ENCODE data around the gene FRMD7.
"Not testable (repeated sequence)": the region's sequence is repeated elsewhere in the genome, so short reads cannot be mapped to it uniquely, and the experiment has no call there.

FRMD7 gene, protein sequence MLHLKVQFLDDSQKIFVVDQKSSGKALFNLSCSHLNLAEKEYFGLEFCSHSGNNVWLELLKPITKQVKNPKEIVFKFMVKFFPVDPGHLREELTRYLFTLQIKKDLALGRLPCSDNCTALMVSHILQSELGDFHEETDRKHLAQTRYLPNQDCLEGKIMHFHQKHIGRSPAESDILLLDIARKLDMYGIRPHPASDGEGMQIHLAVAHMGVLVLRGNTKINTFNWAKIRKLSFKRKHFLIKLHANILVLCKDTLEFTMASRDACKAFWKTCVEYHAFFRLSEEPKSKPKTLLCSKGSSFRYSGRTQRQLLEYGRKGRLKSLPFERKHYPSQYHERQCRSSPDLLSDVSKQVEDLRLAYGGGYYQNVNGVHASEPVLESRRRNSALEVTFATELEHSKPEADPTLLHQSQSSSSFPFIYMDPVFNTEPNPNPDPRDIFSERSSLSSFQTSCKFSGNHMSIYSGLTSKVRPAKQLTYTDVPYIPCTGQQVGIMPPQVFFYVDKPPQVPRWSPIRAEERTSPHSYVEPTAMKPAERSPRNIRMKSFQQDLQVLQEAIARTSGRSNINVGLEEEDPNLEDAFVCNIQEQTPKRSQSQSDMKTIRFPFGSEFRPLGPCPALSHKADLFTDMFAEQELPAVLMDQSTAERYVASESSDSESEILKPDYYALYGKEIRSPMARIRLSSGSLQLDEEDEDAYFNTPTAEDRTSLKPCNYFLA

DNA sequence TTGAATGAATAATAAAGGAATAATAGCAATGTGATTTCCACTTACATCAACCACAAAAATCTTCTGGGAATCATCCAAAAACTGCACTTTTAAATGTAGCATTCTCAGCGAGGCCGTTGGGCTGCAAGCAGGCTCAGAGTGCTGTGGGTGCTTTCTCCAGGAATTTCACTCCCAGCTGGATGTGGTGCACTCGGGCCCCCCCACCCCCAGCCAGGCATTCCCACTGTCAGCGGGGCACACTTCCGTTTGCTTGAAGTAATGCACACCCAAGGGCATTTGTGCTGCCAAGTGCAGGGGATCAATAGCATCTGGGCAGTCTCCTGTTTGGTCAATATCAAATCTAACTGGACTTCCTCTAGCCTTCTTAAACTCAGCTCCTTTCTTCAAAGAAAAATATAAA is at the start of gene FRMD7:
FRMD7 (minus strand) TSS at position 278 of the 400 bp plus-strand sequence; CDS start at position 102, 176 bp downstream.
- no peak for DNase-seq

DNA sequence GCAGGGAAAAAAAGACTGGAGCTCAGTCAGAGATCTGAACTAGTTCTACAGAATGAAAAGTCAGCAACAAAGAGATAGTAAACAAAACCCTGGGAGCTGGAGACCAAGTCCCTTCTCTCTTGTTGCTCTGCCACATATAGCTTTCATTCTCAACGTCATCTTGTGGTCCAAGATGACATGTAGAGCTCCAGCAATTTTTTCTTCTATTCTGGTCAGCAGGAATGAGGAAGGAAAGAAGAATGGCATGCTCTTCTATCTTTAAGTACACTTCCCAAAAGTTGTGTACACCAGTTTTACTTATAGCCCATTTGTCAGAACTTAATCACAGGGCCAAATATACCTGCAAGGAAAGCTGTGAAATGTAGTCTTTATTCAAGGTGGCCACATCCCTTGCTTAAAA is 45.8 kb upstream of the FRMD7 start:
- DNase-seq: no peak

DNA sequence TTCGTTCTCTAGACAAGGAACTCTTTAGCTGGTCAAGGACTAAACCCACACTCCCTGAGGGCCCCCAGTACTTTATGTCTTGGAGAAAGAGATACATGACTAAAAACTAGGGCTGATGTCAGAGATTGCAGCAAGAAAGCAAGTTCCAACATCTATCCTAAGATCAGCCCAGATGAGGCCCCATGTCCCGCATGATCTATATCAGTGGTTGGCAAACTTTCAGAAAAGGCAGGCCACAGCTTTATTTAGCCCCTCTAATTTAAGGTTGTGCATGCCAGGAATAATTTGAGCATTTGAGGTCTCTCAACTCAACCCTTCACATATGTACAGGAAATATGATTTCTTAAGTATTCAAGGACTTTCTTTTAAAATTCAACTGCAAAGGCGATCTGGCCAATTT is 44.1 kb upstream of the FRMD7 start:
- DNase-seq: no peak

DNA sequence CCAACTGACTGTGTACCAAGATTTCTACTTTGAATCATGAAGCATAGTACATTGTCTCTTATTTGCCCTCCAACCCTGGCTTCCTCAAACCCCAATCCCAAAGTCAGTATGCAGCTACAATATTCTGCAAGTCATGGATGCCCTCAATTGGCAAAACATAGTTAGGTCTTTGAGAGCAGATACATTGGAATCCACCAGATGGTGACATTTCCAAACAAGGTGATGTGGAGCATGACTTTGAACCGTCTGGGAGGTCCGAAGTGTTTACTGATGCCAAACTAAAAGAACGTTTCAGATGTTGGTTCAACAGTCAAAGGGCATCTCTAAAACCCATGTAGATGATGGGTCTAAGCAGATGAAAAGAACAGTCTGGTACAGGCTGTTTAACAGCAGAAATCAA is 43.7 kb upstream of the FRMD7 start:
- no peak for DNase-seq

DNA sequence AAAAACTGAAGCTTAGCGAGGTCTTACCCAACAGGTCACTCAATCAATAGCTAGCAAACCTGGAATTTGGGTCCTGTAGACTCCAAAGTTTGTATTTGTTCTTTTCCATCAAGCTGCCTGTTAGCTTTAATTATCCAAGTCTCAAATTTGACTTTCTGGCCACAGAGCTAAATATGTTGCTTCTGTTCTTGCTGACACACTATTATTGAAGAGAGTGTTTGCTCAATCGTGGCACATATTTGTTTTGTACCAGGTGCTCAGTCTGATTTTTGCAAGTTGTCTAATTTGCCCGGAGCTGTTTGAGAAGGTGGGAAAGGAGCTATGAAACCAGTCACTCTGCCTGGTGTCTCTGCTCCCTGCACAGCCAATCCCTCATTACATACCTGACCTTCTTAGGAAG is 41.7 kb upstream of the FRMD7 start:
- DNase-seq: no peak

DNA sequence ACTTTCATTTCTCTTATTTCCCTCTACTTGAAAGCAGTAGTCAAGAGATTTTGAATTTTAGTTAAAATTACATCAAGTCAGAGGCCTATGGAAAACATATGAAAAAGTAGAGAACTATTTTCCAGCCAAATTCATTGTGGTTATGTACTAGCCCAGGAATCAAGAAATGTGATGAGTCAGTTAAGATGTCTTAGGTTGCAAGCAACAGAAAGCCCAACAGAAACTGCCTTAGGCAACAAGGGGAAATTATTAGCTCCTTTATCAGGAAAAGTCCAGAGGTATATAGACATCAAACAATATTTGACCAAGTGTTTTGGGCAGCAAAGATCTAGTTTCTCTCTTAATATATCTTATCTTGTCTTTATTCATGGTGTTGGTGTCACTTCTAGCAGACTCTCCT is 37.8 kb upstream of the FRMD7 start:
- DNase-seq: no peak

DNA sequence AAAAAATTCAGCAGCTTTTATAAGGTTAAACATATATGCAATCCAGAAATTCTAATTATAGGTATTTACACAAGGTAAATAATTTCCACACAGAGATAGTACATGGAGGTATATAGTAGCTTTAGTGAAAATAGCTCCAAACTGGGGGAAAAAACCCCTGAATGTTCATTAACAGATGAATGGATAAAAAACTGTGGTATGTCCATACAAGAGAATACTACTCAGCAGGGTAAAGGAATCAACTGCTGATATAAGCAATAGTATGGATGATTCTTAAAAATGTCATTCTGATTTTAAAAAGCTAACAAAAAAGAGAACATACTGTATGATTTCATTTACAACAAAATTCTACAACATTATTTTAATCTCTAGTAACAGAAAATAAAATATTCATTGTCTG is 37.2 kb upstream of the FRMD7 start:
- no peak for DNase-seq

DNA sequence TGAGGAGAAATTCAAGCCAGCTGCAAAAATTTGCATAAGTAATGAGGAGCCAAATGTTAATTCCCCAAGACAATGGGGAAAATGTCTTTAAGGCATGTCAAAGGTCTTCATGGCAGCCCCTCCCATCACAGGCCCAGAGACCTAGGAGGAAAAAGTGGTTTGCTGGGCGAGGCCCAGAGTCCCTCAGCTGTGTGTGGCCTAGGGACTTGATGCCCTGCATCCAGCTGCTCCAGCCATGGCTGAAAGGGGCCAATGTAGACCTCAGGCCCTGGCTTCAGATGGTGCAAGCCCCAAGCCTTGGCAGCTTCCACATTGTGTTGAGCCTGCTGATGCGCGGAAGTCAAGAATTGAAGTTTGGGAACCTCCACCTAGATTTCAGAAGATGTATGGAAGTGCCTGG is 35.3 kb upstream of the FRMD7 start:
- DNase-seq: not testable (repeated sequence)

DNA sequence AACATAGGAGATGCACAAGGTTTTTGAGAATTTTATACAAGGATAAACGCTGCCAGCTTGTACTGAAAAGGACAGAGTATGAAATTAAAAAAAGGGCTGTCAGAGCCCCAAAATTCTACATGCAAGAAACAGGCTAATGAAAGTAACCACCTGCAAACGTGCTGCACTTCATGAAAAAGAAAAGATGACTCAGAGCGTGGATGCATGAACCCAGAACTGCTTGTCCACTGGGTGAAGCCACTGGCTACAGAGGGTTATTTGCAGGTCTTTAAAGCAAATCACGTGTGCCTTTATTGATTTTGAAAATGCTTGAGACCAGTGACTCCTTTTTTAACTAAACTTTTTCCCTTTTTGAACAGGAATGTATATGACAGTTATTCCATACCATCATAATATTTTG is 25.3 kb upstream of the FRMD7 start:
- DNase-seq: no peak

DNA sequence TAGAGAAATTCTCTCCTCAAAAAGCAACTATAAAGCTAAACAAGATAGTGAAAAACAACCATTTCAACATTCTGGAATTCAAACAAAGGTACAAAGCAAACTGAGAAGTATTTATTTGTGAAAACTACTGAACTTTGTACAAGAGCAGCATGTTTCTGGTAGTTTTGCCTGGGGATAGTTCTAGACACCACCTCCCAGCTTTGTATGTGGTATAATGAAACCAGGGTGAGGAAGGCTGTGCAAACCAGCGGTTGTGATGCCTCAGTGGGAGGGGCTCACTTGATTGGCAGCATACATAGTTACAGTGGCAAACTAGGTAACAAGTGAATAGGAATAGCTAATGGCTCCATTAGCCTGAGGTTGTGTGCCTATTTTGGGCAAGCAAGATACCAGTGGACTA is 18.6 kb upstream of the FRMD7 start:
- DNase-seq: no peak

DNA sequence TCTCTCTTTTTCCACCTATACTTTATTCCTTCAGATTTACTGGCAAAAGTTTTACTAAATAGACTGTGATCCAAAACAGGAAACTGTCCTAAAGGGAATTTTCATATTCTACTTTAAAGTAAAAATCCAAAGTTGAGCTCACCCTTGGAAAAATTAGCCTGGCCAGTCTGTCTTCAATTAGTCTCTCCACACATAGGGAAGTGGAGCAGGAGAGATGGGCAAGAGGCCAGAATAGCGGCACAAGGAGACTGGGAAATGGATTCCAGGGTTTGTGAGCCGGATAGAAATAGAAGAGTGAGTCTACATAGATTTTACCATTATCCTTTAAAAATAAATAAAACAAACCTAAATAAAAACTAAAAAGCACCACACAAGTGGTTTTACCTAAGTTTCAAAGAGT is 16.2 kb upstream of the FRMD7 start:
- DNase-seq: no peak

DNA sequence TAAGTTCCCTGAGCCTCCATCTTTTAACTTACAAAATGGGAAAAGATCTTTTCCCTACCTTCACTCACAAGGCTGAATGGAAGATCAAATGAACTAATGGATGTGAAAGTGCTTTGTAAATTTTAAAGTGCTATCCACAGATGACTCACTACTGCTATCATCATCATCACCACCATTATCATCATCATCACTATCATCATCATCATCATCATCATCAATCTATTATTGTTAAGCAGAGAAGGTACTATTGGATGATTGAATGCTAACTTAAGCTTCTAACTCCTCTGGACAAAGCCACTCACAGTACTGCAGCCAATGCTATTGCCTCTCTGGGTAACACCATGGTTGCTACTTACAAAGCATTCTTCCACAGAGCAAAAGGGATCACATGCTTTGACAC is 1.9 kb downstream of the FRMD7 start:
- no peak for DNase-seq

DNA sequence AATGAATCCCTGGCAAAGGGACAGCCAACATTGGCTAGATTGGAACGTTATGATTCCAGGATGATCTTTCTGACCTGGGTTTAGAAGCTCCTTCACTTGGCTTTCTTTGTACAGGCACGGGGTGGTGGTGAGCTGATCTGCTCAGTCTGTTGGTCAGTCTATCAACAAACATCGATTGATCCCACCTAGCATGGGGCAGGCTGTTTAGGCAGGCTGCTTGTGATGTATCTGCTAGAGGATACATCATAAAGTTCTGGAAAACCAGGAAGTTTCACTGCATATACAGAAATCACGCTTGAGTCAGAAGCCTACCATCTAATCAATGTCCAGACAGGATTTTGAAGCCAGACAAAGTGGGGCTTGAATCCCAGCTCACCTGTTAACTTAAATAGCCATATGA is 6.9 kb downstream of the FRMD7 start:
- DNase-seq: no peak

DNA sequence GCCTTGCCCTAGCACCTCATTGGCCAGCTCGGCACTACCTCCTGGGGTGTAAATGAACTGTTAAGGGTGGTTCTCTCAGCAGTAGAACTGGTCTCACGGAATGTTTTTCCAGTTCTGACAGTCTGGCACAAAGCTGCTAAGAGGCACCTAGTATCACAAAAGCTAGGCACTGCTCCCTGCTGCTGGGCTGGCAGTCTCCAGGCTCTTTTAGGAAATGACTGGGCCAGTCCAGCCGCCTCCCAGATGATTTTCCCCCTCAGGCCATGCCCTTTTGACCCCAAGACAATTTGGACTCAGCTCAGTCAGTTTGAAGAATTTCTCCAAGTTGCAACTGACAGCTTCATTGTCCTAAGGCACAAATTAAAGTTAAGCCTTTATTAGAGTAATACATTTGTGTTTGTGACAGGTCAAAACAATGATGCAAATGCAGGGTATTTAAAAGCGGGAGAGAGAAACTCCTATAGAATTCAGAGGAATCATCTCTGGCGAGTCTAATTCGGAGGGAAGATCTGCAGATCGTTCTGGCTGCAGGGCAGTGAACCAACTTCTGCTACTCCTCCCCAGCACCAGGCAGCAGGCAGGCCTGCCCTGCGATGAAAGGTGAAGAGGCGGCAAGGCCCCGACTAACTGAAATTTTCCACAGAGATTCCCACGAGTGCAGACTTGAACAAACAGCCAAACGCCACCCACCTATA is 7.9 kb downstream of the FRMD7 start:
- no peak for DNase-seq

DNA sequence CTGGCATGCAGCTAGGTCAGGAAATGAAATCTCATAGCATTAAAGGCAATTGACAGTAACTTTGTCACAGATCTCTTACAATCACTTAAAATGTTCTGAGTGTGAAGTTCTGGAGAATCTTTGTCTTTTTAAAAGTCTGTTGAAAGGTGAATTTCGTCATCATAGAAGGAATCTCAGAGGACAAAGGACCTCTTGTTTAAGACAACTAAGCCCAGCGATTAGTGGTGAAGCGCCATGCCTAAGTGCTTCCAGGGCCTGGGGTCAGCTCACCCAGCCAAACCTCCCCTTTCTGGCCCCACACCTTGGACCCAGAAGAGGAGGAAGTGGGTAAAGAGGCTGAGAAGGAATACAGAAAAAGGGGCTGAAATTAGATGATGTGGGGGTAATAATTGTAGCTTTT is 8.5 kb downstream of the FRMD7 start:
- no peak for DNase-seq

DNA sequence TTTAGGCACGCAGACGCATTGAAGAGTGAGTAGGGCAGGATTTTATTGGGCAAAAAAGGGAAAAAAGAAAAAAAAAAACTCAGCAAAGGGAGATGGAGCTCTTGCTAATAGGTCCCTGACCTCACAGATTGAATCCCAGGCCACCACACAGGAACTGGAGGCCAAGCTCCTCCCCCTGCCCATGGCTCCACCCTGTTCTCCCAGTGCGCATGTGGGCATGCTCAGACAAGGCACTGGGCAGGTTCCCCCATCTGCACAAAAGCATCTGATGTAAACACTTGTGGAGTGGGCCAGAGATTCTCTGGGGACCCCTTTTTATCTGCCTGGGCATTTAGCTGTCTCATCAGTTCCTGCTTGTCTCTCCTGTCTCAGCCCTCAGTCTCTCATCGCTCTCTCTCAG is 9.5 kb downstream of the FRMD7 start:
- DNase-seq: no peak

DNA sequence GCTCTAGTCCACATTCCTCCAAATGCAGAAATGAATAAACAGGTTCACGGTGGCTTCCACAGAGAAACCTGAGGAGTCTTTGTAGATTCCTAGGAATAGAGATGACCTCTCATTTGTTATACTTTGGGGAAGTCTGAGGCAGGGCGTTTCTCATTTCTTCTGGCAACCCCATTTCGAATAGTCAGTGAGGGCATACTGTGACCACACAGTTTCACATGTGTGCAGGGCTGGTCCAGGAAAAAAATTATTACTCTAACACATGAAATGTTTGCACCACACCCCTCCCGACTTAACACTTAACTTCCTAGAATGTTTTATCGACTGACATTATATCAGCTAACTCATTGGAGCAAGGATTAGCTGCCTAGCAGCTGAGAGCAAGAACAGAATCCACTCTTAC is 12.0 kb downstream of the FRMD7 start:
- no peak for DNase-seq

DNA sequence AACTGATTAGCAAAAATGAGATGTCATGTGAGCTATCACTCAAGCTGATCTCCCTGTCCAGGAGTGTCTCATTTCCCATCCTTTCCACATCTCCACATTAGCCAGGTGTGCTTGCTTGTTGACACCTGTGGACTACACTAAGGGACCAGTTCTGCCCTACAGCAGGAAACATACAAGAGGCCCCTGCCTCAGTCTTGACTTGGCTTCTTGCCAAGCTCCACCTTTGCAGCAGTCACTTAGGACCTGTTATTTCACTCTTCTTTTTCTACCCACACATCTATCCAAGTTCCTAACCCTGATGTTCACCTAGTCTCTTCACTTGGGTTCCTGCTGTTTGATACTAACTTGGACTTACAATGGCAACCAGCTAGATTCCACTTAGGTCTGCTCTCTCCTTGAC is 13.2 kb downstream of the FRMD7 start:
- no peak for DNase-seq

DNA sequence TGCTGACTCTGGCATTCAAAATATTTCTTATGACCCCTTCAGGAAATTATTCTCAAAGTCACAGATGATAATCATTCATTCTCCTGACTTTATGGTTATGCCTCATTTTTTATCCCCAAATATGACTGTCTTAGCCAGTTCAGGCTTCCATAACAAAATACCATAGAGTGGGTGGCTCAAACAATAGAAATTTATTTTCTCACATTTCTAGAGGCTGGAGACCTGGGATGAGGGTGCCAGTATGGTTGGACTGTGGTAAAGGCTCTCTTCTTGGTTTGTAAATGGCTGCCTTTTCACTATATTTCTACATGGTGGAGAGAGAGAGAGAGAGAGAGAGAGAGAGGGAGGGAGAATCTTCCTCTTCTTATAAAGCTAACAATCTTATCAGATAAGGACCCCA is 20.5 kb downstream of the FRMD7 start:
- DNase-seq: no peak

DNA sequence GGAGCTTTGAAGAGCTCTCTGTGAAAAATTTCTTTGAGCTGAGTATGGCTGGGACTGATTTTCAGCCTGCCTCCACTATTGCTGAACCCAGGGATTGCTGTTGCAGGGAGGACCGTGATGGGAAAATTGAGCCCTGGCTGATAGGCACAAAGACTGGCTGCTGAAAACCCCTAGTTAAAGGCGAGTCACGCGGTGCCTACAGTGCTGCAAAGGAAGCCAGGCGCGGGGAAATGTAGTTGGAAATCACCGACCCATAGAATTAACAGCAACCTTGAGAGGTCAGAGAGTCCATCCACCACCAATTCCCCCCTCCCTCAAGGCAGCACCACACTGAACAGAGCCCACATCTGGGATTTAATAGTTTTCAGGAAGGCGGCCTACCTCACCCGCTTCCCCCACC is 26.0 kb downstream of the FRMD7 start:
- DNase-seq: no peak

DNA sequence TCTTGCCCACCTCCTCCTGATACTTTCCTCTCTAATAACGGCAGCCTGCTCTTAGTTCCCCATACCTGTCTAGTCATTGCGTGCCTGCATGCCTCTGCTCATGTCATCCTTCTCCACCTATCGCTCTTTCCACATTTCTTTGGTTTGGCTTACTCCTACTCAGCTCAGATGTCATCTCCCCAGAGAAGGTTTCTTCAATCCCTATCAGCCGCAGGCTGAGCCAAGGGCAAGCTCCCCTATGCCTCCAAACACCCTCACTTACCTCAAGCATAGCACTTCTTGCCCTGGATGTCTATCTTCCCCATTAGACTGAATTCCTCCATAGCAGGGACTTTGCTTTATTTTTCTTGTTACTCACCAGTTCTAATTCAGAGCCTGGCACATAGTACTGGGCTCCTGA is 26.6 kb downstream of the FRMD7 start:
- DNase-seq: no peak

DNA sequence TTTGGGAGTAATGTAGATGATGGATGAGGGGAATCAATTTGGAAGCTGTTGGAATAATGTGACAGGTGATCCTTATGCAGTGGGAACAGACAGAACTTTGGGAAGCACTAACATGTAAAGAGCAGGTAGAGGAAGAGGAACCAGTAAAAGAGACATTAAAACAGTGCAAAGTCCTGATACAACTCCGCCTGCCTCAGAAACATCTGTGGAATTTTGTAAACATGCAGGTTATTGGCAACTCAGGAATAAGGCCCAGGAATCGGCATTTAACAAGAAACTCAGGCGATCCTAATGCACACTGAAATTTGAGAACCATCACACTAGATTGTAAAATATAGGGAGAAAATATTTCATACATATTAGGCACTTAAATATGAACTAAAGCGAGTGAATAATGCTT is 29.1 kb downstream of the FRMD7 start:
- DNase-seq: not testable (repeated sequence)

DNA sequence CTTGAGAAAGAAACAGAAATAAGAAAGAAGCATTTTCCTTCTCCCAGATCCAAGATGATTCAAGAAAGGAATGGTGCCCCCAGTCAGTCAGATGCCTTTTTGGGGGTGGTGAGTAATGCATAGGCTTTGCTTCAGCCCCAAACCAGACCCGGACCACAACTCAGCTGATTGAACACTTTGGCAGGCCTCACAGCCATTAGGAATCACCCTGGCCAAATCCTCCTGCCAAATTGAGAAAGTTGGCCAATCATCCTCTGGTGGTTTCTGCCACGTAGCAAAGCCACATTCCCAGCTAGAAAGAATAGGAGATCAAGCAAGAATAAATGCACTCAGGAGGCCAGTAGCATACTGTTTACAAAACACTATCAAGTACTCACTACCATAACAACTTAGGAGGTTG is 33.7 kb downstream of the FRMD7 start:
- no peak for DNase-seq

DNA sequence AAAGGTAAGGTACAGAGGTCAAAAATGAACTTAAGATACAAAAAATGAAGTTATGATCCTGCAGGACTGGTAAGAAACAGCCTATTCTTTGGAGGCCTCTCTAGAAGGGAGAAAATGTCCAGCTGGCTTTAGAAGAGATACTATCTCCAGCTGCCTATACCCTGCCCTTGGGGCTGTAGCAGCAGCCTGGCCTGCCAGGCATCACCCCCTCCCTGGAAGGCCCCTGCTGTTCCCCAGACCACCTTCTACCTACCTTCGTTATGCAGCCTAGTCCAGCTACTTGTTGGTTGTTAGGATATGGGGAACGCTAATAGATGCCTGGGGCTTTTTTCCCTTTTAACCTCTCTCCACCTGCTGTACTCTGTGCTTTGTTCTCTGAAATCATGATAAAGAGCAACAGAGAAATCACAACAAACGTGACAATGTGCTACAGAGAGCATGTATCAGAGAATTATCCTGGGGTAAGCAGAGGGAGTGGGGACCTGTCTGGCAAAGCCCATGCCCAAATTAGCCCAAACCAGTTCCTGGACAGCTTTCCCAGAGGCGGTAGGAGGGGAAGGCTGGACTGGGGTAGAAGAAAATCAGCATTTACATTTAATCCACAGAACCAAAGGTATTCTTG is 34.5 kb downstream of the FRMD7 start:
- DNase-seq: no peak

Data from suppressor macrophage treated with lipopolysaccharide for 1 hour (primary cell).